SHP77 (cell line): ENCODE results near the gene ADGRG6.

Source experiments
- DNase-seq, 2 experiments: peaks; one replicate each; lab custom pipeline; 2025; lab: John Stamatoyannopoulos, UW

The ADGRG6 gene

GRCh38 chr6:142349215-142349823 is 47.5 kb downstream of the ADGRG6 start:
- no peak for DNase-seq

GRCh38 chr6:142350309-142350708 is 48.5 kb downstream of the ADGRG6 start:
- DNase-seq: no peak

GRCh38 chr6:142353690-142354089 is 51.9 kb downstream of the ADGRG6 start:
- DNase-seq: no peak

GRCh38 chr6:142354650-142355049 is 52.8 kb downstream of the ADGRG6 start:
- DNase-seq: no peak

GRCh38 chr6:142355520-142356174 is 53.8 kb downstream of the ADGRG6 start:
- DNase-seq: no peak

GRCh38 chr6:142356201-142356883 is 54.5 kb downstream of the ADGRG6 start:
- DNase-seq: no peak

GRCh38 chr6:142356884-142357225 is 55.0 kb downstream of the ADGRG6 start:
- no peak for DNase-seq

- DNase-seq: no peak
Measured at GRCh38 chr6:142357879-142358278, 56.1 kb downstream of the ADGRG6 start.

GRCh38 chr6:142359271-142359960 is 57.6 kb downstream of the ADGRG6 start:
- DNase-seq: no peak

GRCh38 chr6:142361345-142361744 is 59.5 kb downstream of the ADGRG6 start:
- DNase-seq: no peak

GRCh38 chr6:142361779-142362750 is 60.3 kb downstream of the ADGRG6 start:
- DNase-seq: no peak

GRCh38 chr6:142367061-142367460 is 65.3 kb downstream of the ADGRG6 start:
- DNase-seq: no peak

- DNase-seq: no peak
Measured at GRCh38 chr6:142367501-142368018, 65.8 kb downstream of the ADGRG6 start.

- no peak for DNase-seq
Measured at GRCh38 chr6:142369266-142369665, 67.5 kb downstream of the ADGRG6 start.

- no peak for DNase-seq
Measured at GRCh38 chr6:142372348-142372747, 70.5 kb downstream of the ADGRG6 start.

- no peak for DNase-seq
Measured at GRCh38 chr6:142373268-142374090, 71.7 kb downstream of the ADGRG6 start.

GRCh38 chr6:142374091-142374770 is 72.4 kb downstream of the ADGRG6 start:
- no peak for DNase-seq

- no peak for DNase-seq
Measured at GRCh38 chr6:142374965-142375733, 73.3 kb downstream of the ADGRG6 start.

- DNase-seq: no peak
Measured at GRCh38 chr6:142376115-142376514, 74.3 kb downstream of the ADGRG6 start.
